ENCODE data around the gene ALOXE3.
"Not testable (repeated sequence)": the region's sequence is repeated elsewhere in the genome, so short reads cannot be mapped to it uniquely, and the experiment has no call there.

Gene ALOXE3

GRCh38 chr17:8067806-8068205 is 50.5 kb downstream of the ALOXE3 start:
- no peak for DNase-seq

GRCh38 chr17:8066841-8067775 is 51.2 kb downstream of the ALOXE3 start:
- DNase-seq = no peak

DNA sequence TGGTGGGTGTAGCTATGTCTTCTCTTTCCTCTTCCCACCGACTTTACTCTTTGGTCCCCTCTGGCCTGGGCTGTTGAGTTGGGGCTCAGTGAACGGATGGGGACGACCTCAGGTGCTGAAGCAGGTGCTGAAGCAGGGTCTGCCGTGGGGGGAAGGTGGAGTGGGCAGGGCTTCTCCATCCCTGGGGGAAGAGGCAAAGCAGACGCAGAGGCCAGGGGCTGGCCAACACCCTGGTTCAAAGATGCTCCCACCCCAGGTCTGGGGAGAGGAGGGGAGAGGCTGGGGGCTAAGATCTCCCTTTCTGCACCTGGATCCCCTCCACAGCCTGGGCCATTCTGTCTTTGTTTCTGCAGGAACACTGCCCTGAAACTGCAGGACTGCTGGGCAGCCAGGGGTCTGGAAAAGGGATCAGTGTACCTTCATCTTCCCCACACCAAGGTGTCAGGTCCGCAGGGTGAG is 53.7 kb downstream of the ALOXE3 start:
- DNase-seq = no peak

DNA sequence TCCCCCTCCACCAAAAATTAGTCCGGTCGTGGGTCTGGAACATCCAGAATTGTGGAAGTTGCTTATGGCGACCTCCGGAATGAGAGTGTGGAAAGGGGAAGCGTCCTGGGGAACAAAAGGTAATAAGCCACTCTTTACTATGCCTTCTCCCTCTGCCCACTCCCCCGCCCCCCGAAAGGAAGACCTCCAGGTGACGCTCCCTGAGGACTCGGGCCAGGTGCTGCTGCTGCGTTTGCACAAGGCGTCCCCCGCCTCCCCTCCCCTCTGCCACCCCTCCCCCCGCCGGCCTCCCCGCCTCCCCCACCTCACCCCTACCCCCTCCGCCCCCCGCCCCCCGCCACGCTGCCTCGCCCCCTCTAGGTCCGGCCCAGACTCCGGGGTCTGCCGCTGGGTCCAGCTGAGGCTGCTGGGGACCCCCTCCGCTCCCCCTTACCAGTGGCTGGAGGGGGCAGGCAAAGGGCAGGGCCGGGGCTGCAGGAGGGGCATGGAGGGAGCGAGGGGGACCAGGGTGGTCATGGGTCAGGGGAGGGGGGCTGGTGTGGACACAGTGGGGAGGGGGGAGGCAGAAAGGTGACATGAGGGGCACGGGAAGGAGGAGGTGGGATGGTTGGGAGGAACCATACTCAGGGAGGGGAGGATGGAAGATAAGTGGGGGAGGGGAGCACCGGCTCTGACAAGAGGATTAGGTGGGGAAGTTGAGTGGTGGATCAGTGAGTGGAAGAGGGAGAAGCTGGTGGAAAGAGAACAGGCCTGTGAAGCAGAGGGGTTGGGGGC is 54.4 kb downstream of the ALOXE3 start:
- no peak for DNase-seq

GRCh38 chr17:8062807-8063483 is 55.4 kb downstream of the ALOXE3 start:
- DNase-seq = peak; percentile 47

GRCh38 chr17:8062435-8062806 is 55.9 kb downstream of the ALOXE3 start:
- no peak for DNase-seq

DNA sequence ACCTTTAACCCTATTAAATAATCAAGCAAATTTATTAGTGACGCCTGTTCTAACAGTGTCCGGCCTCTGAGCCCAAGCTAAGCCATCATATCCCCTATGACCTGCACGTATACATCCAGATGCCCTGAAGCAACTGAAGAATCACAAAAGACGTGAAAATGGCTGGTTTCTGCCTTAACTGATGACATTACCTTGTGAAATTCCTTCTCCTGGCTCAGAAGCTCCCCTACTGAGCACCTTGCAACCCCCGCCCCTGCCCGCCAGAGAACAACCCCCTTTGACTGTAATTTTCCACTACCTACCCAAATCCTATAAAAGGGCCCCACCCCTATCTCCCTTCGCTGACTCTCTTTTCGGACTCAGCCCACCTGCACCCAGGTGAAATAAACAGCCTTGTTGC is 56.5 kb downstream of the ALOXE3 start:
- DNase-seq = not testable (repeated sequence)

DNA sequence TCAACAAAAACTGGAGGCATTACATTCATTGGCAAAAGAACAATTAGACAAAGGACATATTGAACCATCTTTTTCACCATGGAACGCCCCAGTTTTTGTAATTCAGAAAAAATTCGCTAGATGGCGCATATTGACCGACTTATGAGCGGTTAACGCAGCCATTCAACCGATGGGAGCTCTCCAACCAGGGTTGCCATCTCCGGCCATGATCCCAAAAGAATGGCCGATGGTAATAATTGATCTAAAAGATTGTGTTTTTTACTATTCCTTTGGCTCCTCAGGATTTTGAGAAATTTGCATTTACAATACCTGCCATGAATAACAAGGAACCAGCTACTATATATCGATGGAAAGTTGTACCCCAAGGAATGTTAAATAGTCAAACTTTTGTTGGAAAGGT is 58.0 kb downstream of the ALOXE3 start:
- peak; percentile 64 for DNase-seq

DNA sequence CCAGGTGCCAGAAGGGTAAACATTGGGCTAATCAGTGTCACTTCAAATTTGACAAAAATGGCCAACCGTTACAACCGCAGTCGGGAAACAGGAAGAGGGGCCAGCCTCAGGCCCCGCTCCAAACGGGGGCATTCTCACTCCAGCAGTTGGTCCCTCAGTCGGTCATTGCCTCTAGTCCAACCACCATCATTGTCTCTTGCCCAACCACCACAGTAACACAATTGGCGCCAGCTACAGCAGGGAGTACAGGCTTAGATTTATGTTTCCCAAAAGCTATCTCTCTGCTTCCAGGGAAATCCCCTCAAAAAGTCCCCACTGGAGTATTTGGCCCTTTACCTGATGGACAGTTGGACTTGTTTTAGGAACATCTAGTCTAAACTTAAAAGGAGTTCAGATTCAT is 59.2 kb downstream of the ALOXE3 start:
- no peak for DNase-seq

DNA sequence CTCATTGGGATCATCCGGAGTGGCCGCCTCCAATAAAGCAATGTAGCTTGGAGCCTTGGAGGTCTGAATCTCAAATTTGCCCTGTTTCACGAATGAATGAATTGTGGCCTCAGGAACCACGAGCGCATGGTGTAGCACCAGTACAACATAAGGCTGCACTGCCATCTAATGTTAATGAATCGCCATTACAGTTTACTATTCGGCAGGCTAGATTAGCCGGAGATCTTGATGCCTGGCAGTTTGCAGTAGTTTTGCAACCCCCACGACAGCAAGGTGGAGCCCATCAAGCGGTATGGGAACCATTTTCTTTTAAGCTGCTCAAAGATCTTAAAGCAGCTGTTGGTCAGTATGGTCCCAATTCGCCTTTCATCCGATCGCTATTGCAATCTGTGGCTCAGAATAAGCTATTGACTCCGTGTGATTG is 60.6 kb downstream of the ALOXE3 start:
- peak; percentile 72 for DNase-seq

GRCh38 chr17:8056976-8057625 is 61.2 kb downstream of the ALOXE3 start:
- DNase-seq = no peak

GRCh38 chr17:8056232-8056975 is 61.9 kb downstream of the ALOXE3 start:
- peak; percentile 81 for DNase-seq

- no peak for DNase-seq
These were observed 62.5 kb downstream of the ALOXE3 start for GRCh38 chr17:8055851-8056231.

DNA sequence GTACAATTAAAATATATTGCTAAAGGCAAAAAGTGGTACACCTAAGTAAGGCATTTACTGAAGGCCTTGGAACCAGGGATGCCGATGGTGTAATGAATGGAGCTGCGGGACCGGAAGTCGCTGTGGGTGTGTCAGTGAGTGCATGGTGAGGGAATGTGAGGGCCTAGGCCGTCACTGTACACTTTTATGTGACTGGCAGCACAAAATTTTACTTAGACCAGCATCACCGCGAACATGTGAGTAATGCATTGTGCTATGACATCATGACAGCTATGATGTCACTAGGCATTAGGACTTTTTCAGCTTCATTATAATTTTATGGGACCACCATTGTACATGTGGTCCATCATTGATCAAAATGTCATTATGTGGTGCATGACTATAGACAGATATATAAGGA is 64.7 kb downstream of the ALOXE3 start:
- DNase-seq = no peak

DNA sequence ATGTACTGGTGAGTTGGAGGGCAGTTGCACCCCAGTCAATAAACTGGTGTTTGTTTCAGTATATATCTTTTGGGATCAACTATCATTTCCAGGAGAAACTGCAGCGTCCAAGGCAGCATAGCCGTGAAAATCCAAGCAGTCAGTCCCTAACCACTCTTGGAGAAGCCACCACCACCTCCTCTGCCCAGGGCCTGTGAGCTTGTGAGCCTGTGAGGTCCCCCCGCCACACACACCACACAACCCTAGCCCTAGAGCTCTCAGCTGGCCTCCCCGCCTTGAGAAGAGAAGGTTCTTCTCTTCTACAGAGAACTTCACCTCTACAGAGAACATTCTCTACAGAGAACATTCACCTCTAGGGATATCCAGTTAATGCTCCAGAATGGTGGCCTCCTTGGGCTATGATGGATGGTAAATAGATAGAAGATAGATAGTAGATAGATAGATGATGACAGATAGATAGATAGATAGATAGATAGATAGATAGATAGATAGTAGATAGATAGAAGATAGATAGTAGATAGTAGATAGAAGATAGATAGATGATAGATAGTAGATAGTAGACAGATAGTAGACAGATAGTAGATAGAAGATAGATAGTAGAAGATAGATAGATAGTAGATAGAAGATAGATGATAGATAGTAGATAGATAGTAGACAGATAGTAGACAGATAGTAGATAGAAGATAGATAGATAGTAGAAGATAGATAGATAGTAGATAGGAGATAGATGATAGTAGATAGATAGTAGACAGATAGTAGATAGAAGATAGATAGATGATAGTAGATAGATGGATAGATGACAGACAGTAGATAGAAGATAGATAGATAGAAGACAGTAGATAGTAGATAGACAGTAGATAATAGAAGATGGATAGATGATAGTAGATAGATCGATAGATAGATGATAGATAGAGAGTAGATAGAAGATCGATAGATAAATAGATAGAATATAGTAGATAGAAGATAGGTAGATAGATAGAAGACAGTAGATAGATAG is 65.8 kb downstream of the ALOXE3 start:
- no peak for DNase-seq

DNA sequence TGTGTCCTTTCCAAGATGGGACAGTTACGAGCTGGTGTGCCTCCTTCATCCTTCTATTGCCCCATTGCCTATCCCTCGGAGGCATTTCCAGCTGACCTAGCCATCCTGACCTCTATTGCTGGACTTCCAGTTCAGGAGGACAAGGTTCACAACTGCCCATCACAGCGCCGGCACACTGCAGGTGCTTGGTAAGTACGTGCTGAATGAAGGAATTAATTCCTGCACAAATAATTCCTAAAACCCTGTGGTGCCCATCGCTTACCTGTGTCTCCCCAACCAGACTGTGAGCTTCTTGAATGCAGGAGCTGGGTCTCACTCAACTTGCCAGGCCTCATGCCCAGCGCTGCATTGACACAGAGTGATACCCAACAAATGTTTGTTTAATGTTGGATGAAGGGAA is 66.5 kb downstream of the ALOXE3 start:
- no peak for DNase-seq

- DNase-seq = no peak
These were observed 69.6 kb downstream of the ALOXE3 start for GRCh38 chr17:8048736-8049135.

DNA sequence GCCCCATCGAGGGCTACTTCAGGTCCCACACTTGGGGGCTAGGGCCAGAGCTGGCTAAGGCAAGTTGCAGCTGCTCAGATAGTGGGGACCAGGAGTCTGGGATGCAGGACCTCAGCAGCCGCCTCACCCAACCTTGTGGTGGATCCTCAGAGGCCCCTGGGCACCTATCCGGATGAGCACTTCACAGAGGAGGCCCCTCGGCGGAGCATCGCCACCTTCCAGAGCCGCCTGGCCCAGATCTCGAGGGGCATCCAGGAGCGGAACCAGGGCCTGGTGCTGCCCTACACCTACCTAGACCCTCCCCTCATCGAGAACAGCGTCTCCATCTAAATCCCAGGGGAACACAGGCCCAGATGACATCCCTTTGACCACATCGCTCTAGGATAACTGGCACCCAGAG is 70.1 kb downstream of the ALOXE3 start:
- DNase-seq = no peak

DNA sequence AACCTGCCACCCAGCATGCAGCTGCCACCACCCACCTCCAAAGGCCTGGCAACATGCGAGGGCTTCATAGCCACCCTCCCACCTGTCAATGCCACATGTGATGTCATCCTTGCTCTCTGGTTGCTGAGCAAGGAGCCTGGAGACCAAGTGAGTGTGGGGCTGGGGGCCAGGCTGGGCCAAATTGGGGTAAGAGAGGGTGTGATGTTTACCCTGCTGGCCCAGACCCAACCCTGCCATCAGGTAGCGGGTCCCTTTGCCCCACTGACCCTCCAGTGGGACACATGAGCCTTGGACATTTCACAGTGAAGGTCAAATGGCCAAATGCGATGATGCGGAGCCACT is 70.6 kb downstream of the ALOXE3 start:
- DNase-seq = no peak

GRCh38 chr17:8046929-8047768 is 71.2 kb downstream of the ALOXE3 start:
- no peak for DNase-seq

All from NCI-H146 (cell line).